Left colon (tissue), 2 donors: ENCODE results near the gene CTSL. TPM values are rescaled to one million over a fixed set of nuclear protein-coding genes. Genes with fewer than 3 reads are reported as not detected.

Source experiments
- ATAC-seq: fragments of 200-7000 bp; cut with Tn5 transposase; one replicate; pipeline ENCODE4 v1.9.1; 2020; ENCODE audit warnings: mild to moderate bottlenecking, moderate library complexity
- DNase-seq, 2 donors: peaks; one replicate each; pipeline ENCODE4 v3.0.0-alpha.2; 2020
- intact Hi-C, 2 donors: fragments of 100-400 bp; cut with DNase I in 1 of 2; cut with micrococcal nuclease in 1 of 2; formaldehyde crosslinking; loops; one replicate each; pipeline versions ENCODE4 v1.11.2 to v1.14.0; 2022; cut with DNase I, micrococcal nuclease
- total RNA-seq, 2 donors: library from RNA; stranded (reverse); fragmentation: NEBNext Ultra II Directional; extraction: Animal tissue kit (Norgen Biotek cat#: 25700); gene quantifications; one replicate each; pipeline ENCODE4 v1.2.1, GENCODE V29; 2021
- donor health status: DM: no; HTN: no; CAD: no.
- donor health status: DM: yes; HTN: yes; CAD: no.

CTSL gene
- total RNA-seq, 2 donors from 2014 or later = 55.4 to 69.5 TPM

- ATAC-seq = no peak
- no peak for DNase-seq
- intact Hi-C loops = no loop called here
Measured at GRCh38 chr9:87695523-87695922, 30.4 kb upstream of the CTSL start.

DNA sequence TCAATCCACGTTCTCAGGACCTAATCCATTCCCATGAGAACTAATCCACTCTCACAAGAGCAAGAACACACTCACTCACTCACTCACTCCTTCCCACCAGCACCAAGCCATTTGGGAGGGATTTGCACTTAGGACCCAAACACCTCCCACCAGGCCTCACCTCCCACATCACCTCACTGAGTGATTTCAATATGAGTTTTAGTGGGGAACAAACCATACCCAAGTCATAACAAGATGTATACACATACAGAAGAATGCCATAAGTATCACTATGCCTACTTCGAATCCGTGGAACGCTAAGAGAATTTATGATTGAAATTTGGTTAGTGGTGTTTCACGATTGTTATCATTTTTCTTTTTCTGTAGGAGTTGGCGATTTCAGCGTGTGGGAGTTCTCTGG is 29.3 kb upstream of the CTSL start:
- ATAC-seq (no peak), DNase-seq (no peak)
- intact Hi-C loops = no loop called here

GRCh38 chr9:87698069-87698809 is 27.7 kb upstream of the CTSL start:
- DNase-seq (no peak), ATAC-seq (no peak)
- intact Hi-C loops = no loop called here

DNA sequence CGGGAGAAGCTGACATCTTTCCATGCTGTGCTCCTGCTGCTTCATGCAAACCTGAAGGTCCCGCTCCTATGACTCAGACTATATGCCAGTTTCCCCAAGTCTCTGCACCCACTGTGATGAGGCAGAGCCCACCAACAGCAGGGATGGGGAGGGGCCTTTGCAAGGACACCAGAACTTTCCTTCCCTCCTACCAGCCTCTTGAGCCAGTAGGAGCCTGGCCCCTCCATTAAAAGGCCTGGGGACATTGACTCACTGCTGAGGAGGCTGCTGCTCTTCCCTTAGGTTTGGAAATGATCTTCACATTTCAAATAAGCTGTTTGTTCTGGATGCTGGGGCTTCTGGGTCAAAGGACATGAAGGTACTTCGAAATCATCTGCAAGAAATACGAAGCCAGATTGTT is 26.1 kb upstream of the CTSL start:
- ATAC-seq = no peak
- no peak for DNase-seq
- intact Hi-C loops = no loop called here

GRCh38 chr9:87701491-87701890 is 24.4 kb upstream of the CTSL start:
- intact Hi-C loops = no loop called here
- ATAC-seq (no peak), DNase-seq (no peak)

- intact Hi-C loops = no loop called here
- ATAC-seq (no peak), DNase-seq (no peak)
Measured at GRCh38 chr9:87701931-87702421, 23.9 kb upstream of the CTSL start.

GRCh38 chr9:87702921-87703320 is 23.0 kb upstream of the CTSL start:
- ATAC-seq (no peak), DNase-seq (no peak)
- intact Hi-C loops = no loop called here

- DNase-seq = no peak
- intact Hi-C loops = no loop called here
- ATAC-seq = no peak
Measured at GRCh38 chr9:87703636-87704276, 22.2 kb upstream of the CTSL start.

- ATAC-seq (no peak), DNase-seq (no peak)
- intact Hi-C loops = no loop called here
Measured at GRCh38 chr9:87704342-87704741, 21.6 kb upstream of the CTSL start.

DNA sequence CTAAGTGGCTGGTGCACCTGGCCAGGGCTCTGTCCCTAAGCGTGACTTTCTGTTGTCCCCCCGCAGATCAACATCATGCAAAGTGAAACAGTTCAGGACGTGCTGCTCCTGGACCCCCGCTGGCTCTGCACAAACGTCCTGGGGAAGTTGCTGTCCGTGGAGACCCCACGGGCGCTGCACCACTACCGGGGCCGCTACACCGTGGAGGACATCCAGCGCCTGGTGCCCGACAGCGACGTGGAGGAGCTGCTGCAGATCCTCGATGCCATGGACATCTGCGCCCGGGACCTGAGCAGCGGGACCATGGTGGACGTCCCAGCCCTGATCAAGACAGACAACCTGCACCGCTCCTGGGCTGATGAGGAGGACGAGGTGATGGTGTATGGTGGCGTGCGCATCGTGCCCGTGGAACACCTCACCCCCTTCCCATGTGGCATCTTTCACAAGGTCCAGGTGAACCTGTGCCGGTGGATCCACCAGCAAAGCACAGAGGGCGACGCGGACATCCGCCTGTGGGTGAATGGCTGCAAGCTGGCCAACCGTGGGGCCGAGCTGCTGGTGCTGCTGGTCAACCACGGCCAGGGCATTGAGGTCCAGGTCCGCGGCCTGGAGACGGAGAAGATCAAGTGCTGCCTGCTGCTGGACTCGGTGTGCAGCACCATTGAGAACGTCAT is 19.7 kb upstream of the CTSL start:
- DNase-seq (no peak), ATAC-seq (no peak)
- intact Hi-C loops = no loop called here

GRCh38 chr9:87707805-87708506 is 18.0 kb upstream of the CTSL start:
- intact Hi-C loops = no loop called here
- ATAC-seq = no peak
- no peak for DNase-seq

- ATAC-seq = no peak
- no peak for DNase-seq
- intact Hi-C loops = no loop called here
Measured at GRCh38 chr9:87708546-87708945, 17.4 kb upstream of the CTSL start.

DNA sequence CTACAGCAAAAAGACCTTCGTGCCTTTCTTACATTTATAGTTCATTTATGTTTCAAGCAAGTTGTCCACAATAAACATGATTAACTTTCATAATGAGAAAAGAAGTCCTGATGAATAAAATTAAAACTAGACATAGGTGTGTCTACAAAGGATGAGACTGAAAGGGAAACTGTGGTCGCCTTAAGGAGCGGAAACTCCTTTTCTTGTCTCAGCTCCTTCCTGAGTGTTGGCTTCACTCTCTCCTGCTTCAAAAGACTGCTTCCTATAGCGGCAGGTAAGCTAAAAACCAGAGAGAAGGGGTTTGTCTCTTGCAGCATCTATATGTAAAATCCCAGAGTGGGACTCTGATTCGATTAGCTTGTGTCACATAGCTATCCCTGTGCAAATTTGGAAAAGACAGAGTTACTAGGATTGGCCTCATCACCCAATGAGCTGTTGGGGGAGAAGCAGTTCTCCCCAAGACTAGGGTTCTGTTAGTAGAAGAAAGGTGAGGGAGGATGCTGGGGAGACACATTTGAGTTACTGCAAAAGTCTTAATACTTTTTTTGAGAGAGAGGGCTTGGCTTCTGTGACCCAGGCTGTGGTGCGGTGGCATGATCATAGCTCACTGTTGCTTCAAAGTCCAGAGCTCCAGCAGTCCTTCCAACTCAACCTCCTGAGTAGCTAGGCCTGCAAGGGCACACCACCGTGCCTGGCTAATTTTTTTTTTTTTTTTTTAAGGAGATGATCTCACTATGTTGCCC is 16.8 kb upstream of the CTSL start:
- DNase-seq (no peak), ATAC-seq (no peak)
- intact Hi-C loops = no loop called here

- intact Hi-C loops = no loop called here
- ATAC-seq = no peak
Measured at GRCh38 chr9:87710443-87710842, 15.5 kb upstream of the CTSL start.

GRCh38 chr9:87711857-87712800 is 13.8 kb upstream of the CTSL start:
- ATAC-seq (no peak), DNase-seq (no peak)
- intact Hi-C loops = no loop called here

More at GRCh38 chr9:87710443-87710842, 15.5 kb upstream of the CTSL start:
- no peak for DNase-seq

DNA sequence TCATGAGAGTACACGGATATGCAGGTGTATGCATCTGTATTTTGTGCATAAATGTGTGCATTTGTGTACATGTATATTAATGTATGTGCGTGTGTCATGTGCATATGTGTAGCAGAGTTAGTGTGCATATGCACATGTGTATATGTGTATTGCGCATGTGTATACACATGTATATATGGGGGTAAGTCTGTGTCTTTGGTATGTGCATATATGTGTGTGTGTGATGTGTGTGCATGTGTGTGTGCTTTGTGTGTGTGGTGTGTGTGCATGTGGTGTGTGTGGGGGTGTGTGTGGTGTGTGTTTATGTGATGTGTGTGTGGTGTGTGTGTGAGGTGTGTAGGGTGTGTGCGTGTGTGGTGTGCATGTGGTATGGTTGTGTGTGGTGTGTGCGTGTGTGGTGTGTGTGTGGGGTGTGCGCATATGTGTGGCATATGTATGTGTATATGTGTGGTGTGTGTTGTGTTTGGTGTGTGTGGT is 13.1 kb upstream of the CTSL start:
- ATAC-seq = no peak
- intact Hi-C loops = no loop called here
- DNase-seq = no peak

- ATAC-seq (peak; percentile 34), DNase-seq (peak; percentile 45 to 87)
- intact Hi-C loops = no loop called here
Measured at GRCh38 chr9:87713278-87713987, 12.5 kb upstream of the CTSL start.
